Measurements from ENCODE around the gene SLC4A5. TPM values are rescaled to one million over a fixed set of nuclear protein-coding genes. Genes with fewer than 3 reads are reported as not detected.
A peak's percentile ranks its signal among the peaks of the same experiment; 100 is the strongest.

SLC4A5 gene
- total RNA-seq, 3 donors from 2014 or later: 2.1 to 9.2 (median 6.2) TPM

- H3K4me3 ChIP-seq: peak overlapping the region; percentile 7 to 44 (median 21)
- intact Hi-C loops (cut with DNase I; ENCODE audit: low total_unique reads): no loop called here
- TF ChIP-seq, protein P1, sequence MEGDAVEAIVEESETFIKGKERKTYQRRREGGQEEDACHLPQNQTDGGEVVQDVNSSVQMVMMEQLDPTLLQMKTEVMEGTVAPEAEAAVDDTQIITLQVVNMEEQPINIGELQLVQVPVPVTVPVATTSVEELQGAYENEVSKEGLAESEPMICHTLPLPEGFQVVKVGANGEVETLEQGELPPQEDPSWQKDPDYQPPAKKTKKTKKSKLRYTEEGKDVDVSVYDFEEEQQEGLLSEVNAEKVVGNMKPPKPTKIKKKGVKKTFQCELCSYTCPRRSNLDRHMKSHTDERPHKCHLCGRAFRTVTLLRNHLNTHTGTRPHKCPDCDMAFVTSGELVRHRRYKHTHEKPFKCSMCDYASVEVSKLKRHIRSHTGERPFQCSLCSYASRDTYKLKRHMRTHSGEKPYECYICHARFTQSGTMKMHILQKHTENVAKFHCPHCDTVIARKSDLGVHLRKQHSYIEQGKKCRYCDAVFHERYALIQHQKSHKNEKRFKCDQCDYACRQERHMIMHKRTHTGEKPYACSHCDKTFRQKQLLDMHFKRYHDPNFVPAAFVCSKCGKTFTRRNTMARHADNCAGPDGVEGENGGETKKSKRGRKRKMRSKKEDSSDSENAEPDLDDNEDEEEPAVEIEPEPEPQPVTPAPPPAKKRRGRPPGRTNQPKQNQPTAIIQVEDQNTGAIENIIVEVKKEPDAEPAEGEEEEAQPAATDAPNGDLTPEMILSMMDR (IDR thresholded peaks at IDR 0.05): no peak
- no peak for TF ChIP-seq POLR2A (IDR thresholded peaks at IDR 0.05)
- no peak for TF ChIP-seq POLR2AphosphoS5 (IDR thresholded peaks at IDR 0.05)
- no peaks in the 10 kb centered on the region for H3K9me3 ChIP-seq
- no peak for DNase-seq (ENCODE audit: low spot score in 2 of 2)
- H3K4me1 ChIP-seq: no peaks in the 10 kb centered on the region
- peaks cover 6% of the 10 kb centered on the region for H3K36me3 ChIP-seq
- H3K27me3 ChIP-seq: no peaks in the 10 kb centered on the region
- peak overlapping the region in 1 of 2 donors; percentile 9 for H3K27ac ChIP-seq
Observed at GRCh38 chr2:74373985-74374384, 30.8 kb upstream of the SLC4A5 start.

DNA sequence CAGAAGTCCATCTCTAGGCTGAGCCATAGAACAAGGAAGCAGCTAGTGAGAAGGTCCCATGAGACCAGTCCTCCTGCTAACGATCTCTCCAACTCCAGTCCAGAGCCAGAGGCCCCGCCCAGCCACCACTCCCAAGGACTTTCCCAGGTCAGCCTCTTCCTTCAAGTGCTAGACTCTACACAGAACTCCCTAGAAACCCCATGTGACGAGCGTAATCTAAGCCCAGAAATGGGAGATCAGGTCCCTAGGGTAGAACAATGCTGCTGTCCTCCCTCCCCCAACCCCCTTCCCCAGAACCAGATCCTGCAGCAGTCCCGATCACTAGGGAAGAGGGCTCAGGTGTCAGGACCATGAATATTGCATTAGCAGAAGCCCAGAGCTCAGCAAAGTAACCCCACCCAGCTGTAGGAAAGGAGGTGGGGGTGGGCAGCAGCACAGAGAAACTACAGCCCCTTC lies 30.0 kb upstream of the SLC4A5 start:
- no peak overlapping the region for H3K4me3 ChIP-seq
- H3K36me3 ChIP-seq: peaks cover 6% of the 10 kb centered on the region
- H3K27me3 ChIP-seq: no peaks in the 10 kb centered on the region
- H3K9me3 ChIP-seq: no peaks in the 10 kb centered on the region
- TF ChIP-seq, protein P1 (IDR thresholded peaks at IDR 0.05): no peak
- no peak for TF ChIP-seq POLR2AphosphoS5 (IDR thresholded peaks at IDR 0.05)
- no peak for TF ChIP-seq POLR2A (IDR thresholded peaks at IDR 0.05)
- no peak for DNase-seq (ENCODE audit: low spot score in 2 of 2)
- H3K4me1 ChIP-seq: no peaks in the 10 kb centered on the region
- intact Hi-C loops (cut with DNase I; ENCODE audit: low total_unique reads): no loop called here
- no peak overlapping the region for H3K27ac ChIP-seq

- H3K4me1 ChIP-seq: no peaks in the 10 kb centered on the region
- H3K27ac ChIP-seq: no peak overlapping the region
- H3K36me3 ChIP-seq: peaks cover 9% of the 10 kb centered on the region
- no peaks in the 10 kb centered on the region for H3K27me3 ChIP-seq
- H3K9me3 ChIP-seq: no peaks in the 10 kb centered on the region
- no peak for DNase-seq (ENCODE audit: low spot score in 2 of 2)
- TF ChIP-seq POLR2AphosphoS5 (IDR thresholded peaks at IDR 0.05): no peak
- TF ChIP-seq, protein P1 (IDR thresholded peaks at IDR 0.05): no peak
- TF ChIP-seq POLR2A (IDR thresholded peaks at IDR 0.05): no peak
- no peak overlapping the region for H3K4me3 ChIP-seq
- intact Hi-C loops (cut with DNase I; ENCODE audit: low total_unique reads): no loop called here
Observed at GRCh38 chr2:74372674-74373073, 29.5 kb upstream of the SLC4A5 start.

- Histone ChIP-seq H3K4me1 (no peaks in the 10 kb centered on the region), H3K9me3 (no peaks in the 10 kb centered on the region), H3K27me3 (no peaks in the 10 kb centered on the region), H3K4me3 (no peak overlapping the region), H3K27ac (no peak overlapping the region), H3K36me3 (peaks cover 21% of the 10 kb centered on the region)
- intact Hi-C loops (cut with DNase I; ENCODE audit: low total_unique reads): no loop called here
- DNase-seq (ENCODE audit: low spot score in 2 of 2): no peak
- TF ChIP-seq, protein P1 (IDR thresholded peaks at IDR 0.05): no peak
- no peak for TF ChIP-seq POLR2A (IDR thresholded peaks at IDR 0.05)
- TF ChIP-seq POLR2AphosphoS5 (IDR thresholded peaks at IDR 0.05): no peak
Observed at GRCh38 chr2:74371421-74371820, 28.2 kb upstream of the SLC4A5 start.

DNA sequence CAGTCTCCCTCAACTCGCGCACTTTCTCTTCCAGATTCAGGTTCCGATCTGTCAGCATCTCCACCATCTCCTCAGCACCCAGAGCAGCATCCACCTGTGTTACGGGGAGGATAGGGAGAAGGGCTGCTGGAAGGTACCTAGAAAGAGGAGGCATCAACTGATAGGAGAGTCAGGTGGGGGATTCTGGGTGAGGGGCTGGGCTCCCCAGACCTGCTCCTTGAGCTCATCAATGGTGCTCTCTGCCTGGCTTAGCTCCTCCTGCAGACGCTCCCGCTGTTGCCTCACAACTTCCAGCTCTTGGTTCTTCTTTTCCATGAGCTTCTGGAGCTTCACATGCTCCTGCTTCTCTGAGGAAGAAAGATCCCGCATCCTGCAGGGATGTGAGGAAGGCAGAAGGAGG lies 26.8 kb upstream of the SLC4A5 start:
- TF ChIP-seq POLR2AphosphoS5 (IDR thresholded peaks at IDR 0.05) (no peak), POLR2A (IDR thresholded peaks at IDR 0.05) (no peak)
- TF ChIP-seq, protein P1 (IDR thresholded peaks at IDR 0.05): no peak
- no peak overlapping the region for H3K27ac ChIP-seq
- no peak overlapping the region for H3K4me3 ChIP-seq
- DNase-seq (ENCODE audit: low spot score in 2 of 2): no peak
- H3K9me3 ChIP-seq: no peaks in the 10 kb centered on the region
- H3K36me3 ChIP-seq: peaks cover 21% of the 10 kb centered on the region
- no peaks in the 10 kb centered on the region for H3K27me3 ChIP-seq
- intact Hi-C loops (cut with DNase I; ENCODE audit: low total_unique reads): no loop called here
- no peaks in the 10 kb centered on the region for H3K4me1 ChIP-seq
